SJCRH30 (cell line): ENCODE data around the gene STUM. TPM values are rescaled to one million over a fixed set of nuclear protein-coding genes. Genes with fewer than 3 reads are reported as not detected.
A peak's percentile ranks its signal among the peaks of the same experiment; 100 is the strongest.

Experiments
- DNase-seq, 2 experiments: peaks; one replicate each; pipeline ENCODE4 v3.0.0-alpha.2; 2015 to 2020
- H3K27ac ChIP-seq: fragments of 250-450 bp; sonication (Bioruptor Pico); 2 replicates; pipeline ENCODE4 v1.5.1; 2020; ENCODE audit warnings: mild to moderate bottlenecking, moderate library complexity
- H3K27me3 ChIP-seq: fragments of 250-450 bp; sonication (Bioruptor Pico); 2 replicates; pipeline ENCODE4 v1.5.1; 2020; ENCODE audit warnings: mild to moderate bottlenecking, moderate library complexity
- H3K36me3 ChIP-seq: fragments of 250-450 bp; sonication (Bioruptor Pico); 2 replicates; pipeline ENCODE4 v1.5.1; 2020; ENCODE audit warnings: mild to moderate bottlenecking, moderate library complexity
- H3K4me1 ChIP-seq: fragments of 250-450 bp; sonication (Bioruptor Pico); 2 replicates; pipeline ENCODE4 v1.5.1; 2020; ENCODE audit warnings: mild to moderate bottlenecking, moderate library complexity
- H3K4me3 ChIP-seq: fragments of 250-450 bp; sonication (Bioruptor Pico); 2 replicates; pipeline ENCODE4 v1.5.1; 2020; ENCODE audit warnings: mild to moderate bottlenecking, moderate library complexity
- H3K9me3 ChIP-seq: fragments of 250-450 bp; sonication (Bioruptor Pico); replicated peaks from 2 replicates; pipeline ENCODE4 v1.5.1; 2020; ENCODE audit warnings: mild to moderate bottlenecking, moderate library complexity
- total RNA-seq: library from RNA; depleted of rRNA; stranded (reverse); fragments of >200 nt; shearing (Covaris generic); gene quantifications from 2 replicates; pipeline ENCODE4 v1.2.3, GENCODE V29; 2014

Gene STUM
- total RNA-seq, 1 experiment from 2014 or later, result 0.75 TPM

DNA sequence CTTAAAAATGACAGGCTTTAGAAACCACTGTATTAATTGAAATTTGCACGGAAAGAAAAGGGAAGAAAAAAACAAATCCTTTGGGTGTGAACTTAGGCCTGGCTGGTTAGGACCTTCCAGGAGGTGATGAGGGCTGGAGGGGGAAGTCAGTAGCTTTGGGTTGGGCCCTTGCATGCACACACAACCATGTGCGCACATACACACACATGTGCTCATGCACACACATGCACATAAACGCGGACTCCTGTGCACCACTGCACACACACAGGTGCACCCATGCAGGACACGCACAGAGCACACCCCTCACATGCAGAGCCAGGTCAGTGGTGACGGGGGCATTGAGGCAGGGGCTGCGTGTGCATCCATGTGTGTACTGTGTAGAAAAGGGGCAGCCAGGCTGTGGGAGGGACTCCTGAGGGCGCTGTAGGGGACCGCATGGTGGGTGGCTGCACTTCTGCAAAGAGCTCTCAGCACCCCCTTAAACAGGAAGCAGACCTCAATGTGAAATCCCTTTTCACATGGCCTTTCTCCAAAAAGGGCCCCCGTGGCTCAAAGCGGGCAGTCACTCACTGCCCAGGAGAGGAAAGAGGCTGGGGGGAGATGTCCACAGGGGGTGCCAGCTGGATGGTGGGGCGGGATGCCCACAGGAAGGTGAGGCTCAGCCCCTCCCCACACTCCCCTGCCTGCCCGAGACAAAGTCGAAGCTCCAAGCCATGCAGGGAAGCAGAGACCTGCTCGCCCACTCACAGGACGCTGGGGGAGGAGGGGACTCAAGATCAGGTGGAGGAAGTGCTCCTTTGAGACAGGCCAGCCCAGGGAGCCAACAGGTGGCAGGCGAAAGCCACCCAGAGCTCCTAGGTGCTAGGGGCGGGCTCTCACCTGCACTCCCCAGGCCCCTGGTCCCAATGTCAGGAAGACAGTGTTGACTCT is 95.3 kb downstream of the STUM start:
- H3K9me3 ChIP-seq, result no peaks in the 10 kb centered on the region
- H3K27me3 ChIP-seq, result no peaks in the 10 kb centered on the region
- no peak for DNase-seq
- H3K4me1 ChIP-seq, result peaks cover 63% of the 10 kb centered on the region
- peak overlapping the region; percentile 80 for H3K27ac ChIP-seq
- no peak overlapping the region for H3K4me3 ChIP-seq
- H3K36me3 ChIP-seq, result peaks cover 33% of the 10 kb centered on the region

DNA sequence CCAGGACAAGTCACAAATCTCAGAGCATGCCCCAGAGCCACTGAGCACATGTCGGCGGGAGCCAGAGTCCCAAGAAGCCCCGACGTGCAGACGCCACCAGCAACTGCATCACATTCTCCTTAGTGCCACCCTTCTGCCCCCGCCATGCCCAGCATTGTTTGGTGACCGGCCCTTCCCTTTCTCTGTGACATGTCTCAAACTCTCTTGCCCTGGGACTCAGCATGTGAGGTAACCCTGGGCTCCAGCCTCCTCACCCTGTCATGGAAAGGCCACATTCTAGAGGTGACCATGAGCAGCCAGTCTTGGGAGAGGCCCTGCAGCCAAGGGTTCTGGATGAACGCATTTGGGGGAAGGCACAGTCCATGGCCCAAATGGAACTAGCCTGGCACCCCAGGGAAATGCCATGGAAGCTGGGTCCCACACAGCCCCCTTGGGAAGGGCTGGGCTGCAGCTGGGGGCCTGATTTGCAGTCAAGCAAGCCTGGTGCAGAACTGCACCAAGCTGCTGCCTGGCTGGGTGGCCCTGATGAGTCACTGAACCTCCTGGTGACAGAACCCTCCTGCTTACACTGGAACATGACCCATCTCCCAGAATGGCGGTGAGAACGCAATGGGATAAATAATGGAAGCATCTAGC is 96.1 kb downstream of the STUM start:
- no peaks in the 10 kb centered on the region for H3K27me3 ChIP-seq
- peaks cover 60% of the 10 kb centered on the region for H3K4me1 ChIP-seq
- peaks cover 29% of the 10 kb centered on the region for H3K36me3 ChIP-seq
- DNase-seq, result no peak
- H3K4me3 ChIP-seq, result no peak overlapping the region
- H3K9me3 ChIP-seq, result no peaks in the 10 kb centered on the region
- peak overlapping the region; percentile 80 for H3K27ac ChIP-seq

DNA sequence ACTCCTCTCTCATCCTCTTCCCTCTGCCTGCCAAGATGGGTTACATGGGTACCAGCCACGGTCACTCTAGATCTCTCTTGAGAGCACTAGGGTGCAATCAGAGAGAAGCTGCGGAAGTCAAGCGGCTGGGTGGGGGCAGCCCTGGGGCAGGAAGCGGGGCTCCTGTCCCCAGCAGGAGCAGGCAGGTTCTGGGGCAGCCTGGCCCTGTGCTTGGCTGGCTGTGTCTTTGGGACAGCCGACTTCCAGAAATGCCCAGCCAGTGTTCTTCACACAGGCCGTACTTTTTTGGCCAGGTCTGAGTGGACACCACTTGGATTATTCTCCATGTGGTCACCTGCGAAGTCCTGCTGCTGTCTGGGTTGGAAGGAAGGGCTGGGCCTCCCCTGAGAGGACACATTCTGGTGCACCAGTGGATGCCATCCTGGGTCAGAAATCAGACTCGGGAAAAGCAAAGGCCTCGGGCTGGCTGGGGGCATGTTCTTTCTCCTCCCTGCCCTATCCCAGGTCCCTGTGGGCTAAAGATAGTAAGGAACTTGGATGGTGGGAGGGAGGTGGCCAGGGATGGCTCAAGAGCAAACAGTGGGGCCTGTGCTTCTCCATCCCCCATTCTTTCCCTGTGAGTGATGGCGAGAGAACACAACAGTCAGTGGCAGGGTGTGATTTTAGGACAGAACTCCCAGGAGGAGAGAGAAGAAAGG is 96.9 kb downstream of the STUM start:
- Histone ChIP-seq H3K36me3 (peaks cover 29% of the 10 kb centered on the region), H3K27ac (peak overlapping the region; percentile 80; the same call in 1 of the 2 replicates), H3K4me1 (peaks cover 55% of the 10 kb centered on the region), H3K27me3 (no peaks in the 10 kb centered on the region), H3K4me3 (no peak overlapping the region), H3K9me3 (no peaks in the 10 kb centered on the region)
- no peak for DNase-seq

DNA sequence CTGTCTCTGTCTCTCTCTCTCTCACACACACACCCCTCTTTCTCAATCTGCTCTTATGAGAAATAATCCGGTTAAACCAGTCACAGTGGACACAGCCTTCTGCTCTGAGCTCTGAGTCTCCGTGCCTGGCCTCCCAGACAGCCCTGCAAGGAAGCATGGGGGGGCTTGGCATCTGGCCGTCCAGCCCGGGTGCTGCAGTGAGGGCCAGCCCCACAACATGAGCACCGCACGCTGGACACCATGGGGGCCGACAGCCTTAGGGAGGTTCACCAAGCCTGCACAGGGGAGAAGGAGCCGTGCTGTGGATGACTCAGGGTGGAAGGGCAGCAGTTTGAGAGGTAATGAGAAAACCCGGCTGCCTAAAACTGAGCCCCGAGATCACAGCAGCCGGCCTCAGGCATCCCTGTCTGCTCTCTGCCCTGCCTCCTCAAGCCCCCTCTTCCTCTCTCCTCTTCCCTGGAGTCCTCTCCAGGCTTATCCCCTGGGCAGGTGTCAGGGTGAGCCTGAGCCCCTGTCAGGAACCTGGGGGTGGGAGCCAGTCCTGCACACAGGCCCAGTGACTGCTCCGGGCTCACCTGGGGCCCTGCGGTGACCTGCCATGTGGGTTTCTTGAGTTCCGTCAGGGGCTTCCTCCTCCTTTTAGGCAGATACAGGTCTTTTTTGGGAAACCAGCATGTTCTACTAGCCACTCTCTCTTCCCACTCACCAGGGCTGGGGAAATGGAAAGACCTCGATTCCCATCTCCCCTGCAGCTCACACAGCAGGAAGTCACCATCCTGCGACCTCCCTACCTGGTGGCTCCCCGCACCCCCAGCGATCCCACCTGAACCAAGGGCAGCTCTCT is 97.7 kb downstream of the STUM start:
- H3K27ac ChIP-seq, result no peak overlapping the region
- no peaks in the 10 kb centered on the region for H3K27me3 ChIP-seq
- no peak for DNase-seq
- peaks cover 47% of the 10 kb centered on the region for H3K4me1 ChIP-seq
- H3K4me3 ChIP-seq, result no peak overlapping the region
- no peaks in the 10 kb centered on the region for H3K9me3 ChIP-seq
- peaks cover 27% of the 10 kb centered on the region for H3K36me3 ChIP-seq

DNA sequence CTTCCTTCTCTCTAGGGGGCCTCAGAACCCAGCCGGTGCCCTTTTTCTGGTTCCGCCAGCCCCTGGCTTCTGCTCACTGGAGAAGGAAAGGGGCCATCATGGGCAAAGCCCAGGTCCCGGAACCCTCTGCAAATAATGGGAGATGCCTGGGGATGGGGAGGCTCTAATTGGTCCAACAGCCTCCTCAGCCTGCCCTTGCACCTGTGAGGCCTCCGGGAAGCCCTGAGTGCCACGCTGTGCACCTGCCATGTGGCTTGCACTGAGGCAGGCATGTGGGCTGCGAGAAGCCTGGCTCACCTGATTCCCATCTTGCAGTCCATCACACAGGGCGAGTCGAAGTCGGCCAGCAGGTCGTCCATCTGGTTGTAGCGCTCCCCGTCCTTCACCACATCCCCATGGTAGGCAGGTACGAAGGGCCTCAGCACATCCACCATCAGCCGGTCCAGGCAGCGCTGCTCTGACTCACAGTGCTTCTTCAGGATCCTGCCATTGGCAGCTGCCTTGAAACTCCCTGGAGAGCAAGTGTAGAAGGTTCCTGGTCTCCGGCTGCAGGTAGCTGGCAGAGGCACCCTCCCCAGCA is 98.4 kb downstream of the STUM start:
- H3K27ac ChIP-seq, result no peak overlapping the region
- no peaks in the 10 kb centered on the region for H3K9me3 ChIP-seq
- H3K4me1 ChIP-seq, result peaks cover 40% of the 10 kb centered on the region
- no peak overlapping the region for H3K4me3 ChIP-seq
- no peak for DNase-seq
- H3K36me3 ChIP-seq, result peaks cover 21% of the 10 kb centered on the region
- no peaks in the 10 kb centered on the region for H3K27me3 ChIP-seq

DNA sequence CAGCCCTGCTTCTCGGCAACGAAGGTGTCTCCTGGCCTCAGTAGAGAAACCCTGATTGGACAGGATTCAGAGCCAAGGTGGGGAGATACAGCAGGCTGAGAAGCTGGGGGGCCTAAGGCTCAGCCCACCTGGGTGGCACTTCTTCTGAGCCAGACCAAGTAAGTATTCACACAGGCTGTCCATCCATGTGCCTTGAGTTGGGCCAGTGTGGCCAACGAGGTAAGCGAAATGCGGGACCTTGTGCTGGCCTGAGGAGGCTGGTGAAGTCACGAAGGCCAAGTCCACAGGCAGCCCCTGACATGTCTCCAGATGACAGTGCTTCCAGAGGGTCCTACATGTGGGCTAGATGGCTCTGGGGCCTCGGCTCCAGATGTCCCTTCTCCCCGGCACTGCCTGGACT is 99.2 kb downstream of the STUM start:
- no peaks in the 10 kb centered on the region for H3K9me3 ChIP-seq
- no peaks in the 10 kb centered on the region for H3K27me3 ChIP-seq
- H3K4me1 ChIP-seq, result peaks cover 34% of the 10 kb centered on the region
- H3K36me3 ChIP-seq, result peaks cover 21% of the 10 kb centered on the region
- H3K4me3 ChIP-seq, result no peak overlapping the region
- DNase-seq, result no peak
- H3K27ac ChIP-seq, result no peak overlapping the region

DNA sequence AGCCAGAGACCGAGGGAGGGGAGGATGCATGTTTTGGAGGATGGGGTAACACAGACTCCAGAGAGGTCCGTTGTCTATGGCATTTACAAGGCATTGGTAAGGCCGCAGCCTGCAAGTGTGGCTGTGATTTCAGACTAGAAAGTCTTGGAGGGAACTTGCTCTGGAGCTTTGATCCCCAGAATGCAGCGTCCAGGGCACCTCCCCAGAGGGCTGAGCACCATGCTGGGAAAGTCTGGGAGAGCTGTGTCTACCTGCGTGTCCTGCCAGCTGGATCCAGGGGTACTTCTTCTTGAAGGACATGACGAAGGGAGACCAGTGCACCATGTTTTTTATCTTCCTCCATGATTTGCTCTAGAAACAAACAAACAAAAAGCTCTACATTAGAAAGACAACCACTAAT is 99.9 kb downstream of the STUM start:
- Histone ChIP-seq H3K4me3 (no peak overlapping the region), H3K27ac (no peak overlapping the region), H3K4me1 (peaks cover 35% of the 10 kb centered on the region), H3K9me3 (no peaks in the 10 kb centered on the region), H3K36me3 (peaks cover 21% of the 10 kb centered on the region), H3K27me3 (no peaks in the 10 kb centered on the region)
- DNase-seq, result no peak

DNA sequence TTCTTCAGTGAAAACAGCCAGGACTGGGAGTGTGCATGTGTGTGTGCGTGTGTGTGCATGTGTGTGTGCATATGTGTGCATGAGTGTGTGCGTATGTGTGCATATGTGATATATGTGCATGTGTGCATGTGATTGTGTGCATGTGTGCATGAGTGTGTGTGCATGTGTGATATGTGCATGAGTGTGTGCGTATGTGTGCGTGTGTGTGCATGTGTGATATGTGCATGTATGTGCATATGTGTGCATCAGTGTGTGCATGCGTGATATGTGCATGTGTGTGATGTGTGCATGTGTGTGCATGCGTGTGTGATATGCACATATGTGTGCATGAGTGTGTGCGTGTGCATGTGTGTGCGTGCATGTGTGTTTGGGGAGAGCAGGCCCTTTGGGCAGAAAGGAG is 100.7 kb downstream of the STUM start:
- H3K4me1 ChIP-seq, result peaks cover 32% of the 10 kb centered on the region
- no peaks in the 10 kb centered on the region for H3K27me3 ChIP-seq
- no peaks in the 10 kb centered on the region for H3K9me3 ChIP-seq
- no peak overlapping the region for H3K4me3 ChIP-seq
- no peak for DNase-seq
- H3K27ac ChIP-seq, result no peak overlapping the region
- peaks cover 21% of the 10 kb centered on the region for H3K36me3 ChIP-seq

DNA sequence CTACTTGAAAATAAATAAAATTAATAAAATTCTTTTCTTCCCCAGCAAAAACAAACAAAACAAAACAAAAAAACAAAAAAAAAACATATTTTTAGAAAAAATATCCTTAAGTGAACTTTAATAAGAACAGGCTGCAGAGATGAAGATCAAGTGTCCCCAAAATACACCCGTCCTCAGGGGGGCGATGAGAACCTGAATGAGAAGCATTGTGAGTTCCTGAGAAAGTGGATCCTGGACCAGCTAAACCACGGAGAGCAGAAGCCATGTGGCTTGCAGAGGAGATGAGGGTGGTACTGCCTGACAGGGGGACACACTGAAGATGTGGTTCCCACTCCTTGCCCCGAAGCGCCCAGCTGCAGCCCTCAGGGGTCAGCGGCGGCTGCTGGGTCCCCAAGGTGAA is 101.2 kb downstream of the STUM start:
- H3K9me3 ChIP-seq, result no peaks in the 10 kb centered on the region
- DNase-seq, result peak; percentile 58 to 69
- no peak overlapping the region for H3K4me3 ChIP-seq
- H3K27me3 ChIP-seq, result no peaks in the 10 kb centered on the region
- no peak overlapping the region for H3K27ac ChIP-seq
- H3K4me1 ChIP-seq, result peaks cover 32% of the 10 kb centered on the region
- H3K36me3 ChIP-seq, result peaks cover 21% of the 10 kb centered on the region

DNA sequence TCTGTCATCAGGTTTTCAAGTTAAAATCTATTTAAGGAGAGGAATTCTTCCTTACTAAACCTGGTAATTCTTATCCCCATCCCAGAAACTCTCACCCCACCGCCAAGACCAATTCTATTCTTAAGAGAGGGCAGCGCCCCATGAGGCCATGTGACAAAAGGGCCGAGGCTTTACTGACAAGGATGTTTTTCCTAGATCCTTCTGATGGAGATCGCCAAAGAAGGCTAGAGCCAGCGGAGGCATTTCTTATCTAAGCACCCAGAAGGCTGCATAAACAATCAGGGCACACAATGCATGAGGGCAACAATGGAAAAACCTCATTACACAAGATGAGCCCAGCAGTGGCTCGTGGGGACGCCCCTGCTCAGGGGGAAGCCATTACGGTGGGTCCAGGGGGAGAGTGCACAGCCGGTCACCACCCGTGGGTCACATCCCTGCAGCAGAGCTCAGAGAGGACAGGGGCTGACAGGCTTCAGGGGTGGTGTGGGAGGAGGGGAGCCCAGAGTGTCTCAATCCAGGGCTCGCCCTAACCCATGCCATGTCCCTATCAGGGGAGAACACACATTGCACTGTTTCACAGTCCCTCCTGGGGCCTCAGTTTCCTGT is 101.8 kb downstream of the STUM start:
- H3K36me3 ChIP-seq, result peaks cover 18% of the 10 kb centered on the region
- peaks cover 32% of the 10 kb centered on the region for H3K4me1 ChIP-seq
- no peak overlapping the region for H3K27ac ChIP-seq
- DNase-seq, result no peak
- H3K4me3 ChIP-seq, result no peak overlapping the region
- no peaks in the 10 kb centered on the region for H3K27me3 ChIP-seq
- H3K9me3 ChIP-seq, result no peaks in the 10 kb centered on the region

DNA sequence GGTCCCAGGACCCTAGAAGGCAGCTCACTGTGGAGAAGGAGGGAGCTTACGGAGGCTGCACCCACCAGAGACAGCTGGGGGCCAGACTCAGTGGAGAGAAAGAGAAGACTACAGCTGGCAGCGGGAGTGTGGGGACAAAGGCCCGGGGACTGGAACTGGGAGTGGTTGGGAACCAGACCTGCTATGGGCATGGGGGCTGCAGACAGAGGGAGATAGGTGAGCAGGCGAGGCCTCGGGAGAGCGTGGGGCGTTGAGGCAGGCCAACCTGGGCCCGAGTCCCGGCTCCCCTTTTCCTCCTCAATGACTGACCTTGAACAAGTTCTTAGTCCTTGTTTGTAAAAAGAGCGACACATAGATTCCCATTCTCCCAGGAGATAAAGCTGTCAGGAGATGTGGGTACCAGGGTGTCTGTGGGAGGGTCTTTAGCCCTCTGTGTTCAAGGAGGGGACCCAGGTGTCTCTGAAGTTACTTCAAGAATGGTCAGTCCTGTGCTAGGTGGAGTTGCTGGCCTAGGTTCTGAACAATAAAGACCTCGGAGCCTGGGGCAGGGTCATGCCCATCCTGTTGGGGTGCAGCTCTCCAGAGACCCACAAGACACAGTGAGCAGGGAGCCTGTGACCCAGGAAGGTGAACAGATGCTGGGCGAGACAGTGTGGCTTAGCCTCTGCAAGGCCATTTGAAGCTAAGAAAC is 102.6 kb downstream of the STUM start:
- H3K36me3 ChIP-seq, result peaks cover 18% of the 10 kb centered on the region
- H3K27ac ChIP-seq, result no peak overlapping the region
- no peaks in the 10 kb centered on the region for H3K9me3 ChIP-seq
- peaks cover 36% of the 10 kb centered on the region for H3K4me1 ChIP-seq
- DNase-seq, result no peak
- no peaks in the 10 kb centered on the region for H3K27me3 ChIP-seq
- no peak overlapping the region for H3K4me3 ChIP-seq

DNA sequence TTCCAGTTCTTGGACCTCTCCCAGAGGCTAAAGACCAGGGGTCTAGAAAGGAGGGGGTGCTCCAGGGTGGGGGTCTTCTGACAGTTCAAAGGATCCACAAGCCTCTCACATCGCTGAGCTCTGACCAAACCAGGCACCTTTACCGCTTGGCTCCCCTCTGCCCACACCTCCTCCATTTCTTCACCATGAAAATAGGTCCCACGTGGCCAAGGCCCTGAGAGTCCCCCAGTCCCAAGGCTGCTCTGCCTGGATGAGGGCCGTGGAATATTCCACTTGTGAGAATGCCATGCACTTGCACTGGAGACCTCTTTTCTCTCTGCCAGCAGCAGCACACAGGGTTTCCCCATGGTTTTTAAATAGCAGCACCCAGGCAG is 103.2 kb downstream of the STUM start:
- Histone ChIP-seq H3K27ac (no peak overlapping the region), H3K4me3 (no peak overlapping the region), H3K36me3 (peaks cover 18% of the 10 kb centered on the region), H3K27me3 (no peaks in the 10 kb centered on the region), H3K9me3 (no peaks in the 10 kb centered on the region), H3K4me1 (peaks cover 42% of the 10 kb centered on the region)
- no peak for DNase-seq

DNA sequence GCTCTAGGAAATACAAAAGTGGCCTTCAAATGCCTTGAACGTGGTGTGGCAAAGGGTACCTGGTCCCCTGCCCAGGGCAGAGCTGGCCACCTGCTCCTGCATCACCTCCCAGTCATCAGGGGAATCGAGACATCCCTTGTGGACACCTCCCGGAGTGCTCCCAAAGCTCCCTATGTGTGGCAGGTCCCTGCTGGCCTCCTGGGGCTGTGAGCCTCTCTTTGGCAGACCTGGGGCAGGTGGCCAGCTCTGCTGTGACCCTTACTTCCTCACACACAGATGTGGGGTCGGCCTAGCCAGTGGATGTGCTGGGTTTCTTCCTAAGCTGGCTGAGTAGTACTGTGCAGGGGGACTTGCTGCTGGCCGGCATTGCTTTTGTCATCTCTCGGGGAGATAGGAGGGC is 104.0 kb downstream of the STUM start:
- no peak for DNase-seq
- no peaks in the 10 kb centered on the region for H3K9me3 ChIP-seq
- no peak overlapping the region for H3K27ac ChIP-seq
- peaks cover 51% of the 10 kb centered on the region for H3K4me1 ChIP-seq
- no peaks in the 10 kb centered on the region for H3K27me3 ChIP-seq
- peaks cover 12% of the 10 kb centered on the region for H3K36me3 ChIP-seq
- H3K4me3 ChIP-seq, result no peak overlapping the region
